Fibroblast of lung (primary cell): Measurements from ENCODE around the gene CFAP92. TPM values are rescaled to one million over a fixed set of nuclear protein-coding genes. Genes with fewer than 3 reads are reported as not detected.
"Not testable (repeated sequence)": the region's sequence is repeated elsewhere in the genome, so short reads cannot be mapped to it uniquely, and the experiment has no call there.

Experiments
- DNase-seq, 2 donors: peaks; one replicate each; pipeline versions ENCODE4 v3.0.0 to v3.0.0-alpha.2; 2010; ENCODE audit warnings: low read depth in 2 of 2
- H2AFZ ChIP-seq: 2 replicates; pipeline ENCODE4 v1.5.1; 2012; ENCODE audit warnings: low read length, control low read depth, inconsistent platforms
- H3K27ac ChIP-seq: 2 replicates; pipeline ENCODE4 v1.5.1; 2011; ENCODE audit warnings: low read length, control low read depth; ENCODE audit not compliant: insufficient read depth
- H3K27me3 ChIP-seq: 2 replicates; pipeline ENCODE4 v1.5.1; 2011; ENCODE audit warnings: mild to moderate bottlenecking, low read length; ENCODE audit not compliant: control insufficient read depth, insufficient read depth
- H3K36me3 ChIP-seq: 2 replicates; pipeline ENCODE4 v1.5.1; 2011; ENCODE audit warnings: low read length; ENCODE audit not compliant: control insufficient read depth, insufficient read depth
- H3K4me1 ChIP-seq: 2 replicates; pipeline ENCODE4 v1.5.1; 2011; ENCODE audit warnings: low read length; ENCODE audit not compliant: control insufficient read depth, insufficient read depth; ENCODE audit errors: extremely low read depth
- H3K4me2 ChIP-seq: 2 replicates; pipeline ENCODE4 v1.5.1; 2011; ENCODE audit warnings: low read length, control low read depth; ENCODE audit not compliant: insufficient read depth; ENCODE audit errors: extremely low read depth
- H3K4me3 ChIP-seq, 4 experiments: fragments of 200-600 bp in 1 of 4; sonication (generic) in 1 of 4; replicated peaks in 1 of 4; 2 replicates each; pipeline ENCODE4 v1.5.1; 2011 to 2016; ENCODE audit warnings: low read length in 4 of 4, low read depth in 3 of 4, mild to moderate bottlenecking in 3 of 4, control low read depth in 2 of 4, inconsistent platforms in 1 of 4, mixed read lengths in 1 of 4; ENCODE audit not compliant: insufficient read depth in 1 of 4; ENCODE audit errors: control extremely low read depth in 1 of 4
- H3K79me2 ChIP-seq: 2 replicates; pipeline ENCODE4 v1.5.1; 2012; ENCODE audit warnings: mild to moderate bottlenecking, low read length, inconsistent platforms; ENCODE audit not compliant: control insufficient read depth, insufficient read depth
- H3K9ac ChIP-seq: 2 replicates; pipeline ENCODE4 v1.5.1; 2011; ENCODE audit warnings: mild to moderate bottlenecking, low read length, control low read depth; ENCODE audit not compliant: insufficient read depth
- H3K9me3 ChIP-seq: 2 replicates; pipeline ENCODE4 v1.5.1; 2012; ENCODE audit warnings: low read depth, low read length; ENCODE audit not compliant: control insufficient read depth, insufficient read depth
- H4K20me1 ChIP-seq: 2 replicates; pipeline ENCODE4 v1.5.1; 2011; ENCODE audit warnings: low read length; ENCODE audit not compliant: control insufficient read depth, insufficient read depth; ENCODE audit errors: extremely low read depth
- CTCF ChIP-seq, 2 donors: IDR thresholded peaks in 1 of 2; conservative IDR thresholded peaks in 1 of 2; 1 replicate in 1 of 2; 2 replicates in 1 of 2; pipeline ENCODE4 v1.5.1; 2011 to 2012; ENCODE audit warnings: low read length in 2 of 2, control low read depth in 1 of 2, inconsistent platforms in 1 of 2, low read depth in 1 of 2, mild to moderate bottlenecking in 1 of 2
- EZH2 ChIP-seq: IDR thresholded peaks from 2 replicates; pipeline ENCODE4 v1.5.1; 2012; ENCODE audit warnings: low read length, control low read depth, mild to moderate bottlenecking; ENCODE audit errors: missing control alignments
- polyA plus RNA-seq, 2 donors: library from polyadenylated mRNA; depleted of rRNA in 1 of 2; stranded (reverse) in 1 of 2; unstranded in 1 of 2; fragments of >200 nt; gene quantifications; 2 replicates each; pipeline ENCODE4 v1.2.1, GENCODE V29; 2011 to 2012; ENCODE audit warnings: missing spikeins in 1 of 2
- total RNA-seq: library from RNA; depleted of rRNA; stranded (reverse); fragments of >200 nt; gene quantifications from 2 replicates; pipeline ENCODE4 v1.2.1, GENCODE V29; 2014

Gene CFAP92
- total and polyA plus RNA-seq, 2 donors (not counting 1 experiment from before 2014, with no cell fraction given) = 0.07 TPM; not detected in 1

GRCh38 chr3:128884992-128885391, 108.9 kb downstream of the CFAP92 start:
- Histone ChIP-seq H3K4me1 (peaks cover 2% of the 10 kb centered on the region), H3K27me3 (no peaks in the 10 kb centered on the region), H3K4me3 (no peak overlapping the region), H3K4me2 (no peak overlapping the region), H2AFZ (no peak overlapping the region), H4K20me1 (no peaks in the 10 kb centered on the region), H3K9me3 (no peaks in the 10 kb centered on the region), H3K79me2 (peaks cover 41% of the 10 kb centered on the region), H3K27ac (no peak overlapping the region), H3K36me3 (peaks cover 6% of the 10 kb centered on the region), H3K9ac (no peak overlapping the region)
- TF ChIP-seq CTCF (conservative IDR thresholded peaks at IDR 0.05 in 1 of 2, IDR thresholded peaks at IDR 0.05 in 1 of 2; ENCODE audit: low read depth in 1 of 2, low read length in 2 of 2) (no peak), EZH2 (no peak)
- DNase-seq = no peak

GRCh38 chr3:128882719-128883118, 111.2 kb downstream of the CFAP92 start:
- TF ChIP-seq EZH2 = no peak
- TF ChIP-seq CTCF (conservative IDR thresholded peaks at IDR 0.05 in 1 of 2, IDR thresholded peaks at IDR 0.05 in 1 of 2; ENCODE audit: low read depth in 1 of 2, low read length in 2 of 2) = no peak
- H3K79me2 ChIP-seq = peaks cover 51% of the 10 kb centered on the region
- no peaks in the 10 kb centered on the region for H3K9me3 ChIP-seq

GRCh38 chr3:128881576-128881975, 112.3 kb downstream of the CFAP92 start:
- TF ChIP-seq CTCF (conservative IDR thresholded peaks at IDR 0.05 in 1 of 2, IDR thresholded peaks at IDR 0.05 in 1 of 2; ENCODE audit: low read depth in 1 of 2, low read length in 2 of 2) = no peak
- TF ChIP-seq EZH2 = no peak
- peaks cover 51% of the 10 kb centered on the region for H3K79me2 ChIP-seq

More at GRCh38 chr3:128882719-128883118, 111.2 kb downstream of the CFAP92 start:
- no peak overlapping the region for H3K9ac ChIP-seq
- no peak overlapping the region for H3K4me3 ChIP-seq
- H3K27ac ChIP-seq = no peak overlapping the region
- no peak overlapping the region for H3K4me2 ChIP-seq
- H3K36me3 ChIP-seq = peaks cover 6% of the 10 kb centered on the region
- no peak overlapping the region for H2AFZ ChIP-seq
- no peak for DNase-seq
- no peaks in the 10 kb centered on the region for H3K27me3 ChIP-seq
- H3K4me1 ChIP-seq = peaks cover 6% of the 10 kb centered on the region
- no peaks in the 10 kb centered on the region for H4K20me1 ChIP-seq

GRCh38 chr3:128880455-128880854, 113.4 kb downstream of the CFAP92 start:
- not testable (repeated sequence) for H2AFZ ChIP-seq, H3K9me3 ChIP-seq, H3K9ac ChIP-seq, DNase-seq, H3K27me3 ChIP-seq, H3K4me1 ChIP-seq, H4K20me1 ChIP-seq, H3K36me3 ChIP-seq, H3K27ac ChIP-seq
- peak overlapping the region; percentile 96 for H3K4me2 ChIP-seq
- H3K79me2 ChIP-seq = peaks cover 51% of the 10 kb centered on the region
- peak overlapping the region; percentile 76 to 91 (median 87) for H3K4me3 ChIP-seq

More at GRCh38 chr3:128881576-128881975, 112.3 kb downstream of the CFAP92 start:
- no peak for DNase-seq
- Histone ChIP-seq H3K9ac (no peak overlapping the region), H3K4me1 (peaks cover 6% of the 10 kb centered on the region), H4K20me1 (no peaks in the 10 kb centered on the region), H3K36me3 (peaks cover 4% of the 10 kb centered on the region), H3K27me3 (no peaks in the 10 kb centered on the region), H3K4me2 (no peak overlapping the region), H3K4me3 (no peak overlapping the region), H3K9me3 (no peaks in the 10 kb centered on the region), H2AFZ (no peak overlapping the region), H3K27ac (no peak overlapping the region)
